Measurements from ENCODE around the gene MBNL3. TPM values are rescaled to one million over a fixed set of nuclear protein-coding genes. Genes with fewer than 3 reads are reported as not detected.

MBNL3 gene
- total RNA-seq, 4 donors from 2014 or later = 4.6 to 40.8 (median 34.3) TPM

GRCh38 chrX:132406106-132406505 is 82.7 kb downstream of the MBNL3 start:
- WGBS, 2 donors (ENCODE audit: low coverage in 1 of 2) = 93% methylated on average over 9 of the region's 9 CpGs; no CpG with 5 or more reads in 1 of the 2 donors
- in situ Hi-C loops (cut with MboI; ENCODE audit: low pct_ligation_motif_present in 1 of 4, low pct_unique_long_range_greater_than_20kb in 1 of 4, low sequenced_read_pairs in 3 of 4) = no loop called here

DNA sequence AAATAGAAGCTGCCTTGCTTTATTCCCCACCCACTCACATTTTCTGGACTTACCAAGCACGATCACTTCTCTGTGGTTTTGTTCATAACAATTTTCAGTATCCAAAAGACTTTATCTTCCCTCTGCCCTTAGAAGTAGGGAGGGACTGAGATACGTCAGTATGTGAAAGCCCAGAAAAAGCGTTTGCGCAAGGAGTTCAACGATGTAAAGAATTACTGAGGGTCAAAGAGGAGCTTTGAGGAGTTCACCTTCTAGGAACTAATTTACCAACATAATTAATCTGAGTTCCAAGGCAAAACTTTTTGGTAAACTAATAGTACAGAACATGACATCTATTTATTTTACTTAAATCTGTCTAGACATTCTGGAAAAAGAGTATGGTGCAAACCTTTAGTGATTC is 84.6 kb downstream of the MBNL3 start:
- intact Hi-C loops (cut with DNase I; ENCODE audit: low total_unique reads) = no loop called here
- Histone ChIP-seq H3K27ac (no peak overlapping the region), H3K9me3 (no peaks in the 10 kb centered on the region), H3K4me1 (no peaks in the 10 kb centered on the region), H3K36me3 (no peaks in the 10 kb centered on the region), H3K27me3 (no peaks in the 10 kb centered on the region), H3K4me3 (no peak overlapping the region)
- DNase-seq = no peak
- 67 to 82% methylated on average over 3 to 5 of the region's 5 CpGs for WGBS, 2 donors (ENCODE audit: low coverage in 1 of 2)
- TF ChIP-seq POLR2AphosphoS5 (IDR thresholded peaks at IDR 0.05) (no peak), EP300 (IDR thresholded peaks at IDR 0.05; ENCODE audit: low read depth) (no peak), POLR2A (IDR thresholded peaks at IDR 0.05) (no peak)
- TF ChIP-seq, protein P1, sequence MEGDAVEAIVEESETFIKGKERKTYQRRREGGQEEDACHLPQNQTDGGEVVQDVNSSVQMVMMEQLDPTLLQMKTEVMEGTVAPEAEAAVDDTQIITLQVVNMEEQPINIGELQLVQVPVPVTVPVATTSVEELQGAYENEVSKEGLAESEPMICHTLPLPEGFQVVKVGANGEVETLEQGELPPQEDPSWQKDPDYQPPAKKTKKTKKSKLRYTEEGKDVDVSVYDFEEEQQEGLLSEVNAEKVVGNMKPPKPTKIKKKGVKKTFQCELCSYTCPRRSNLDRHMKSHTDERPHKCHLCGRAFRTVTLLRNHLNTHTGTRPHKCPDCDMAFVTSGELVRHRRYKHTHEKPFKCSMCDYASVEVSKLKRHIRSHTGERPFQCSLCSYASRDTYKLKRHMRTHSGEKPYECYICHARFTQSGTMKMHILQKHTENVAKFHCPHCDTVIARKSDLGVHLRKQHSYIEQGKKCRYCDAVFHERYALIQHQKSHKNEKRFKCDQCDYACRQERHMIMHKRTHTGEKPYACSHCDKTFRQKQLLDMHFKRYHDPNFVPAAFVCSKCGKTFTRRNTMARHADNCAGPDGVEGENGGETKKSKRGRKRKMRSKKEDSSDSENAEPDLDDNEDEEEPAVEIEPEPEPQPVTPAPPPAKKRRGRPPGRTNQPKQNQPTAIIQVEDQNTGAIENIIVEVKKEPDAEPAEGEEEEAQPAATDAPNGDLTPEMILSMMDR (IDR thresholded peaks at IDR 0.05) = no peak
- in situ Hi-C loops (cut with MboI; ENCODE audit: low pct_ligation_motif_present in 1 of 4, low pct_unique_long_range_greater_than_20kb in 1 of 4, low sequenced_read_pairs in 3 of 4) = no loop called here

More at GRCh38 chrX:132406106-132406505, 82.7 kb downstream of the MBNL3 start:
- H3K27ac ChIP-seq = no peak overlapping the region
- no peaks in the 10 kb centered on the region for H3K9me3 ChIP-seq
- H3K36me3 ChIP-seq = no peaks in the 10 kb centered on the region
- TF ChIP-seq, protein P1 (IDR thresholded peaks at IDR 0.05) = no peak
- TF ChIP-seq POLR2A (IDR thresholded peaks at IDR 0.05) (no peak), POLR2AphosphoS5 (IDR thresholded peaks at IDR 0.05) (no peak), EP300 (IDR thresholded peaks at IDR 0.05; ENCODE audit: low read depth) (no peak)
- no peaks in the 10 kb centered on the region for H3K27me3 ChIP-seq
- no peak for DNase-seq
- no peak overlapping the region for H3K4me3 ChIP-seq
- intact Hi-C loops (cut with DNase I; ENCODE audit: low total_unique reads) = no loop called here
- H3K4me1 ChIP-seq = no peaks in the 10 kb centered on the region

DNA sequence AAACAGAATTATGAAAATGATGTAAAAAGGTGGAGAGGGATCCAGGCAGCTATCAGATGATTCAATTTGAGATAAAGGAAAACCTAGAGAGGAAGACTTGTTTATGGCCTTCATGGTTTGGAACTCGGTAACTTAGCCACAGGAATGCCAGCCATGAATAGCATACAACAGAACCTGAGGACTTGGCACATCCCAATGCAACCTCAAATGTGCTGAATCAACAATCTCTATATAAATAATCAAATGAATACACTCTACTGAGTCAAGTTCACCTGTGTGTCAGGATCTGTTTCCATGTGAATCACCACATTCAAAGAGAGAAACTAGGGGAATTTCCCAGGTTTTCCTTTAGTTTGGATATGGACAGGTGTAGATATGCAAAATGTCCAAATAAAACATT is 86.9 kb downstream of the MBNL3 start:
- no peak for TF ChIP-seq EP300 (IDR thresholded peaks at IDR 0.05; ENCODE audit: low read depth)
- TF ChIP-seq POLR2AphosphoS5 (IDR thresholded peaks at IDR 0.05) = no peak
- TF ChIP-seq, protein P1 (IDR thresholded peaks at IDR 0.05) = no peak
- TF ChIP-seq POLR2A (IDR thresholded peaks at IDR 0.05) = no peak
- Histone ChIP-seq H3K9me3 (no peaks in the 10 kb centered on the region), H3K27me3 (no peaks in the 10 kb centered on the region), H3K27ac (no peak overlapping the region), H3K4me3 (no peak overlapping the region), H3K36me3 (no peaks in the 10 kb centered on the region), H3K4me1 (no peaks in the 10 kb centered on the region)
- intact Hi-C loops (cut with DNase I; ENCODE audit: low total_unique reads) (no loop called here), in situ Hi-C loops (cut with MboI; ENCODE audit: low pct_ligation_motif_present in 1 of 4, low pct_unique_long_range_greater_than_20kb in 1 of 4, low sequenced_read_pairs in 3 of 4) (no loop called here)
- 45 to 60% methylated on average over 1 of the region's 1 CpG for WGBS, 2 donors (ENCODE audit: low coverage in 1 of 2)
- DNase-seq = no peak

DNA sequence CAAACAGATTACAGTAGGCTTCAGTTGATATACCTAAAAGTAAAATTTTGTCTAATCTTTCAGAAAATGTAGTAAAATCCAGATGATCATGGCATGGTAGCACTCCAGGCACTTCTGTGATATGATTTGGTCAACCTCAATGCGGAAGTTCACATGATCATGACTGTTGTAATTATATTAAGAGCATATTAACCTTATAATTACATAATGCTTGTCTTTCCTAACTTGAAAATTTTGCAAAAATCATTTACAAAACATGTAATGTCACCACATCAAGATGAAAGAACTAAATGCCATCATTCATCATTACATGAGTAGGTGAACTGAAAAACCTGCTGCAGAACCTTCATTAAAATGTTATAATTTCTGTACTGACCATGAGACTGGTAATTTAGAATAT is 88.1 kb downstream of the MBNL3 start:
- no peaks in the 10 kb centered on the region for H3K9me3 ChIP-seq
- 92% methylated on average over 1 of the region's 1 CpG; no CpG with 5 or more reads in 1 of the 2 donors for WGBS, 2 donors (ENCODE audit: low coverage in 1 of 2)
- TF ChIP-seq POLR2A (IDR thresholded peaks at IDR 0.05) = no peak
- TF ChIP-seq, protein P1 (IDR thresholded peaks at IDR 0.05) = no peak
- no peak for TF ChIP-seq POLR2AphosphoS5 (IDR thresholded peaks at IDR 0.05)
- TF ChIP-seq EP300 (IDR thresholded peaks at IDR 0.05; ENCODE audit: low read depth) = no peak

More for the DNA sequence above, 88.1 kb downstream of the MBNL3 start:
- in situ Hi-C loops (cut with MboI; ENCODE audit: low pct_ligation_motif_present in 1 of 4, low pct_unique_long_range_greater_than_20kb in 1 of 4, low sequenced_read_pairs in 3 of 4) (no loop called here), intact Hi-C loops (cut with DNase I; ENCODE audit: low total_unique reads) (no loop called here)
- no peak overlapping the region for H3K4me3 ChIP-seq
- no peak overlapping the region for H3K27ac ChIP-seq
- H3K4me1 ChIP-seq = no peaks in the 10 kb centered on the region
- no peaks in the 10 kb centered on the region for H3K36me3 ChIP-seq
- DNase-seq = no peak
- H3K27me3 ChIP-seq = no peaks in the 10 kb centered on the region
